ENCODE results near the gene CSTF2T.

- TF ChIP-seq CTCF (IDR thresholded peaks at IDR 0.05) (no peak), POLR2AphosphoS5 (IDR thresholded peaks at IDR 0.05) (no peak), POLR2A (IDR thresholded peaks at IDR 0.05) (no peak)
Measured at GRCh38 chr10:51691135-51691534, 8.3 kb downstream of the CSTF2T start.
